Endothelial cell of umbilical vein (primary cell): ENCODE measurements around the gene ADAP1. TPM values are rescaled to one million over a fixed set of nuclear protein-coding genes. Genes with fewer than 3 reads are reported as not detected.

Experiments
- BruUV-seq: library from RNA; stranded (reverse); fragments of 400-500 nt; replicated peaks from 2 replicates; lab custom pipeline; 2021; lab: Mats Ljungman, UMichigan
- CTCF ChIA-PET: fragments of 300-600, 350-600 bp; sonication (Branson Sonifier 250); formaldehyde crosslinking; loops from one replicate; lab custom pipeline; 2021; ENCODE audit warnings: antibody characterized with exemption, inconsistent platforms; lab: Charles Lee
- POLR2A ChIA-PET: fragments of 300-600, 350-600 bp; sonication (Branson Sonifier 250); formaldehyde crosslinking; loops from one replicate; lab custom pipeline; 2021; ENCODE audit warnings: antibody characterized with exemption, inconsistent platforms; lab: Charles Lee
- DNase-seq: peaks from one replicate; pipeline ENCODE4 v3.0.0-alpha.2; 2011; ENCODE audit warnings: low read depth, low spot score
- FAIRE-seq: peaks from 2 replicates; lab custom pipeline; 2011; peaks lifted over from hg19 to GRCh38; lab: Jason Lieb, UNC
- H2AFZ ChIP-seq: 2 replicates; pipeline ENCODE4 v1.6.0; 2012; ENCODE audit warnings: low read depth, low read length, control low read depth, inconsistent platforms
- H3K27ac ChIP-seq: 2 replicates; pipeline ENCODE4 v1.5.1; 2011; ENCODE audit warnings: low read depth, mild to moderate bottlenecking, control low read depth, low read length, moderate library complexity; ENCODE audit not compliant: insufficient read depth
- H3K27me3 ChIP-seq, 2 experiments: 2 replicates each; pipeline versions ENCODE4 v1.6.0 to v1.6.1; 2011; ENCODE audit warnings: low read length in 2 of 2, mixed read lengths in 1 of 2; ENCODE audit not compliant: control insufficient read depth in 2 of 2, insufficient read depth in 2 of 2
- H3K36me3 ChIP-seq, 2 experiments: 2 replicates in 1 of 2; 3 replicates in 1 of 2; pipeline ENCODE4 v1.5.1; 2011; ENCODE audit warnings: low read length in 2 of 2, mild to moderate bottlenecking in 1 of 2, moderate library complexity in 1 of 2; ENCODE audit not compliant: control insufficient read depth in 2 of 2, insufficient read depth in 2 of 2; ENCODE audit errors: extremely low read depth in 1 of 2
- H3K4me1 ChIP-seq: 3 replicates; pipeline ENCODE4 v1.5.1; 2011; ENCODE audit warnings: mild to moderate bottlenecking, low read length; ENCODE audit not compliant: control insufficient read depth, insufficient read depth; ENCODE audit errors: extremely low read depth
- H3K4me2 ChIP-seq: 2 replicates; pipeline ENCODE4 v1.6.1; 2011; ENCODE audit warnings: low read length, control low read depth, mixed read lengths; ENCODE audit not compliant: insufficient read depth
- H3K4me3 ChIP-seq, 3 experiments: fragments of 200-600 bp in 1 of 3; sonication (generic), shearing (Covaris generic) in 1 of 3; replicated peaks in 1 of 3; 2 replicates each; pipeline ENCODE4 v1.5.1; 2011 to 2016; ENCODE audit warnings: control low read depth in 3 of 3, low read length in 3 of 3, mild to moderate bottlenecking in 2 of 3, inconsistent platforms in 1 of 3, low read depth in 1 of 3, moderate library complexity in 1 of 3; ENCODE audit not compliant: insufficient read depth in 1 of 3
- H3K79me2 ChIP-seq: 2 replicates; pipeline ENCODE4 v1.6.0; 2012; ENCODE audit warnings: low read length, inconsistent platforms; ENCODE audit not compliant: control insufficient read depth, insufficient read depth
- H3K9ac ChIP-seq: replicated peaks from 2 replicates; pipeline ENCODE3; 2011; ENCODE audit warnings: low read length, control low read depth; ENCODE audit not compliant: insufficient read depth; ENCODE audit errors: extremely low read depth
- H3K9me1 ChIP-seq: replicated peaks from 3 replicates; pipeline ENCODE4 v1.6.0; 2011; ENCODE audit warnings: mild to moderate bottlenecking, low read length; ENCODE audit not compliant: control insufficient read depth, insufficient read depth; ENCODE audit errors: extremely low read depth
- H3K9me3 ChIP-seq: replicated peaks from 2 replicates; pipeline ENCODE4 v1.5.1; 2012; ENCODE audit warnings: low read length, inconsistent platforms; ENCODE audit not compliant: control insufficient read depth, insufficient read depth
- H4K20me1 ChIP-seq: replicated peaks from 2 replicates; pipeline ENCODE3; 2011; ENCODE audit warnings: mild to moderate bottlenecking, low read length; ENCODE audit not compliant: control insufficient read depth, insufficient read depth; ENCODE audit errors: extremely low read depth
- CTCF ChIP-seq, 2 donors: IDR thresholded peaks; 1 replicate in 1 of 2; 2 replicates in 1 of 2; pipeline ENCODE4 v1.5.1; 2011; ENCODE audit warnings: low read length in 2 of 2, mild to moderate bottlenecking in 2 of 2, moderate library complexity in 2 of 2, control low read depth in 1 of 2, inconsistent platforms in 1 of 2, low read depth in 1 of 2; ENCODE audit not compliant: insufficient read depth in 1 of 2; ENCODE audit errors: extremely low read depth in 1 of 2
- EZH2 ChIP-seq: IDR thresholded peaks from 2 replicates; pipeline ENCODE4 v1.6.1; 2012; ENCODE audit warnings: borderline replicate concordance, low read depth, mild to moderate bottlenecking, moderate library complexity, low read length, inconsistent platforms; ENCODE audit not compliant: severe bottlenecking
- FOS ChIP-seq: IDR thresholded peaks from 2 replicates; pipeline ENCODE4 v1.6.1; 2011; ENCODE audit warnings: mild to moderate bottlenecking, low read length, moderate library complexity, borderline replicate concordance; ENCODE audit not compliant: insufficient read depth
- GATA2 ChIP-seq: IDR thresholded peaks from 2 replicates; pipeline ENCODE4 v1.7.0; 2011; ENCODE audit warnings: low read depth, mild to moderate bottlenecking, moderate library complexity, mixed read lengths, low read length; ENCODE audit not compliant: insufficient read length, insufficient read depth
- JUN ChIP-seq: IDR thresholded peaks from 2 replicates; pipeline ENCODE4 v1.6.1; 2011; ENCODE audit warnings: borderline replicate concordance, low read depth; ENCODE audit not compliant: insufficient read length, insufficient read depth
- MAX ChIP-seq: IDR thresholded peaks from 2 replicates; pipeline ENCODE4 v1.6.1; 2011; ENCODE audit not compliant: insufficient read depth, insufficient read length
- MYC ChIP-seq: IDR thresholded peaks from one replicate; pipeline ENCODE4 v1.6.1; 2011; ENCODE audit warnings: mild to moderate bottlenecking, low read depth, low read length
- dilution Hi-C: fragments of 300-500 bp; cut with MboI; formaldehyde crosslinking; loops from one replicate; pipeline ENCODE4 v1.15.0; 2019; ENCODE audit warnings: low sequenced_read_pairs; ENCODE audit not compliant: extremely low pct_ligation_motif_present
- intact Hi-C: fragments of 100-400 bp; cut with micrococcal nuclease; formaldehyde crosslinking; loops from one replicate; pipeline ENCODE4 v1.10.0; 2022
- polyA plus RNA-seq, 4 experiments: library from polyadenylated mRNA; depleted of rRNA in 3 of 4; stranded (reverse) in 3 of 4; unstranded in 1 of 4; fragments of >200 nt; gene quantifications; 2 replicates each; pipeline versions ENCODE4 v1.2.1 to v1.2.3, GENCODE V29; 2011 to 2012; ENCODE audit warnings: missing spikeins in 1 of 4
- total RNA-seq: library from RNA; stranded (reverse); gene quantifications from 2 replicates; pipeline ENCODE4 v1.2.3, GENCODE V29; 2021

The ADAP1 gene
- total and polyA plus RNA-seq, 2 donors (not counting 3 experiments of a cell fraction or from before 2014, with no cell fraction given): 0.49 to 0.58 TPM

DNA sequence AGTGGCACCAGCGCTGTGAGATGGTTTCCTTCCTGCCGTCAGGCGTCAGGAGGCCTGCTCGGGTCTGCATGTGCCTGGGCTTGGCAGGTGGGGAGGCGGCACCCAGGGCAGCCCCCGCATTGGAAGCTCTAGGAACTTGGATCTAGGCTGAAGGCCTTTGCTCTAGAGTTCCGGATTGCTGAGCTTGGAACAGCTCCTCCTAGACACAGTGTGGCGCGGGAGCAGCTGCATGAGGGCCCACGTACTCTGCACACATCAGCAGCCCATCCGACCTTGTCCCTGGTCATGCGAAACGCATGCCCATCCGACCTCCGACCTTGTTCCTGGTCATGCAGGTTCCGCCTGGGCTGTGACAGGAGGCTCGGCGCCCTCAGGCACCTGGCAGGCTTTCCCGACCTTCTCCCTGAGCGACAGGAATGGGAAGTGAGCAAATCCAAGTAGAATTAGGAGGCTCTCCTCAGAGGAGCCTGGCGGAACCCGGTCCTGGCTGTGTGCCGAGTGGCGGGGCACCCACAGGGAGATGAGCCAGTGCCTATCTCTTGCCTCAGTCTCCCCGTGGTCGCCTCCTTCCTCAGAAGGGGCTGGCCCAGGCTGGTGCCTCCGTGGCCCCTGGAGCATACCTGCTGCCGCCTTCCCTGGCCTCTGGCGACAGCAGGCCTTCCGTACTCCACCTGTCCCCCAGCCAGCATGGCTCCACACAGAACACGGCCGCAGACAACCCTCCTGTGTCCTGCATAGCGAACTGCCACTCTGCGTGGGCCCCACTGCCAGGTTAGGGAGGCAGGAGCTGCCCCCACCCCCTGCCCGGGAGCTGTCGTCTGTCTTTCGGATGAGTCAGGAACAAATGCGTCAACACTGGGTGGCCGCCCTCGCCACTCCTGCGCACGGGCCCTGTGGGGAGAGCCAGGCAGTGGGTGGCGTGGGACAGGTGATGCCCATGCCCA lies 66.1 kb downstream of the ADAP1 start:
- Histone ChIP-seq H3K36me3 (peaks cover 8 to 54% of the 10 kb centered on the region in 2 experiments), H2AFZ (no peak overlapping the region), H3K27ac (no peak overlapping the region), H3K79me2 (peaks cover 30% of the 10 kb centered on the region), H3K9ac (no peak overlapping the region), H3K4me2 (no peak overlapping the region), H3K27me3 (no peaks in the 10 kb centered on the region), H3K4me1 (no peaks in the 10 kb centered on the region), H4K20me1 (no peaks in the 10 kb centered on the region), H3K4me3 (no peak overlapping the region), H3K9me3 (no peaks in the 10 kb centered on the region), H3K9me1 (no peaks in the 10 kb centered on the region)
- TF ChIP-seq MAX: no peak
- TF ChIP-seq GATA2: no peak
- TF ChIP-seq JUN: no peak
- TF ChIP-seq MYC: no peak
- TF ChIP-seq FOS: no peak
- no peak for TF ChIP-seq EZH2
- no peak for TF ChIP-seq CTCF (IDR thresholded peaks at IDR 0.05; ENCODE audit: extremely low read depth in 1 of 2, insufficient read depth in 1 of 2, low read depth in 1 of 2, low read length in 2 of 2)
- CTCF ChIA-PET: no interaction called here
- dilution Hi-C loops: no loop called here
- DNase-seq: no peak
- intact Hi-C loops: no loop called here
- no TSS peak for BruUV-seq
- FAIRE-seq: no peak
- POLR2A ChIA-PET: no interaction called here
